Activated CD4-positive, CD25-positive, alpha-beta regulatory T cell treated with anti-CD3 and anti-CD28 coated beads, Interleukin-2, amount 50 U/mL, for 72 hours (primary cell): ENCODE data around the gene HBG2.

Source experiments
- DNase-seq: peaks from one replicate; pipeline ENCODE4 v3.0.0; 2021

The HBG2 gene

GRCh38 chr11:5247472-5248192 lies 6.9 kb downstream of the HBG2 start:
- no peak for DNase-seq

DNA sequence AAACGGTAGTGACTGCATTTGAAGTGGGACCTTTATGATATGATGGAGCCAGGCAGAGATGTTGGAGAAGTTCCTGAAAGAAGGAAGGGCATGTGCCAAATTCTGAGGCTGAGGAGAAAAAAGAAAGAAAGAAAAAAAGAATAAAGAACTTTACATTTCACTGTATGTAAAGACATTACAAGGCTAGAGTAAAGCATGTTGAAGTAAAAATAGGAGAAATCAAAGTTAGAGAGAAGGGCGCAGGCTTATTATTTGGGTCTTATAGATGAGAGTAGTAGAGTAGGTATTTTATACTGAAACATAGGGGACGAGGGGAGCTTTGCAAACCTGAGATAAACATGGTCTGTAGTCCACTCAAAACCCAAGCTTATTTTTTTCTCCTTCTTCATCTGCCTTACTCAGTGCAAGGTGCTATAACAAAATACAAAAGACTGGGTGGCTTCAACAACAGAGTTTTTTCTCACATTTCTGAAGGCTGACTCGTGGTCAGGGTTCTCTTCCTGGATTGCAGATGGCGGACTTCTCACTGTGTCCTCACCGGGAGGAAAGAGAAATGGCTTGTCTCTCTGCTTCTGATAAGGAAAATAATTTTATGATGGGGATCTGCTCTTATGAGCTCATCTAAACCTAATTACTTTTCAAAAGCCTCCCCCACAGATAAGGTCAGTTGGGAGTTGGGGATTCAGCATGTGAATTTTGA lies 7.7 kb downstream of the HBG2 start:
- DNase-seq, result no peak

DNA sequence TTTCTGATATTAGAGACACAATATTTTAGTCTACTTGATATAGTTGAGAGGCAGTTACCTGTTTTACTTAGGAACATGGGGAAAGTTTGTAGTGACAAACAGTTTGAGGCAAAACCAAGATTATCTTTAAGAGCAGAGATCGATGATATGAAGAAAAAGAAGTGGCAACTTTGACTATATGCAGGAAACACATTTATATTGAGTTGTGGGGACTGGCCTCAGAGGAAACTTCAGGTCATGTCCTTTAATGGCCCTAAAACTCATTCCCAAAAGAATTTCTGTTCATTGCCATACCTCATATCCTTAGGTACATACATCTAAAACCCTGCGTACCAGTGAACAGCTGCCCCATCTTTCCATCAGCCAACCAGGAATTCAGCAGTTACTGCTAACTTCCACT lies 9.4 kb downstream of the HBG2 start:
- DNase-seq, result no peak

DNA sequence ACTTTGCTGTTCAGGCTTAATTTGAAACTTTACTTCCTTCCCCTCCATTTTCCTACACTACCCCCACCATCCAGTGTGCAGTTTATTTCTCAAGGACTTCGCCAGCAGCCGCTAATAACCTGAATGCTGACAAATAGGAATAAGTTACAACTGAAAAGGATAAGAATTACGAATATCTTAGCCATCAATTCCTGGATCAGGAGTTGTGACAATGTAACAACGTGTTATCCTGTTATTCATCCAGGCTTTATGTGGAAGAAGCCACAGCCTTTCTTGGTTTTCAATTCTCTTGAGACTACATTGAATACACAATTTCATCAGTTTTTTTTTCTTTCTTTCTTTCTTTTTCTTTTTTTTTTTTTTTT lies 10.8 kb downstream of the HBG2 start:
- no peak for DNase-seq

GRCh38 chr11:5242933-5243815 lies 11.4 kb downstream of the HBG2 start:
- DNase-seq, result no peak

GRCh38 chr11:5242208-5242607 lies 12.4 kb downstream of the HBG2 start:
- no peak for DNase-seq

- no peak for DNase-seq
Measured at GRCh38 chr11:5241458-5241857, 13.1 kb downstream of the HBG2 start.

- DNase-seq, result no peak
Measured at GRCh38 chr11:5240458-5240857, 14.1 kb downstream of the HBG2 start.

DNA sequence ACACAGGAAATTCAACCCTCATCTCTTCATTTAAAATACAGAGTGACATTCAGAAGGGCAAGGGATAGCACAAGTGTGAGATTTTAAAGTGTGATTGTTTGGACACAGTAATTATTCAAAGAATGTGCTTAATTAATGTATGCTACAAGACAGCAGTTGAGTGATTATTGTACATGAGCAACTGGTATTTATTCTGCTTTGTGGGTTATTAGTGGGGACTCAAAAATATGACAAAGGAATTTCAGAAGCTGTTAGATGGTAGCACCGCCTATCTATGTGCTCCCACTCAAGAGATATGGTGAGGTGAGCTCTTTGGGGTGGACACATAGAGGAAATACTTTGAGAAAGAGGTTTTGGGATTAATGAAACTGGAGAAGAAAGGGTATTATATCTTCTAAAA lies 14.5 kb downstream of the HBG2 start:
- no peak for DNase-seq

DNA sequence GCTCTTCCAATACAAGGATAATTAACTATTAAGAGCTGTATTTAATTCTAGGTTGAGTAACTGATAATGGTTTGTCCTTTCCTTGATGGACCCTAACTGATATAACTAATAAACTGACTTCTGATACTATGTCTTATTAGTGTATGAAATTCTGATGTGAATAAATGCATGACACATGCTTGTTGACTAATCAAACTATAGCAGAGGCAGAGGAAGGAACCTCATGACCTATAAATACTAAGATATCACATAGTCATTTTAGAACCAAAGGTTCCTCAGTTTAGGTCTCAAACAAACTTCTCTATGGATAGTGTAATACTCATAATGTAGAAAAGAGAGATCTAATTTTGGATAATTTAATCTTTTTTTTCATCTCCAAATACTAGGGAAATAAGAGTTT lies 15.5 kb downstream of the HBG2 start:
- DNase-seq, result no peak

- no peak for DNase-seq
Measured at GRCh38 chr11:5238486-5238885, 16.1 kb downstream of the HBG2 start.

DNA sequence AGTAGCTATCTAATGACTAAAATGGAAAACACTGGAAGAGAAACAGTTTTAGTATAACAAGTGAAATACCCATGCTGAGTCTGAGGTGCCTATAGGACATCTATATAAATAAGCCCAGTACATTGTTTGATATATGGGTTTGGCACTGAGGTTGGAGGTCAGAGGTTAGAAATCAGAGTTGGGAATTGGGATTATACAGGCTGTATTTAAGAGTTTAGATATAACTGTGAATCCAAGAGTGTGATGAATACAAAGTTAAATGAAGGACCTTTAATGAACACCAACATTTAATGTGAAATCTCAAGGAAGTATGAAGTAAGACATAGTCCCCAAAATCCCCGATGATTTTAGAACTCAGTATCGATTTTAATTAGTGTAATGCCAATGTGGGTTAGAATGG lies 17.2 kb downstream of the HBG2 start:
- DNase-seq, result no peak

- DNase-seq, result no peak
Measured at GRCh38 chr11:5235364-5236095, 19.1 kb downstream of the HBG2 start.

- DNase-seq, result no peak
Measured at GRCh38 chr11:5234381-5234834, 20.2 kb downstream of the HBG2 start, which contains the start of gene HBD. Gene HBD (minus strand): TSS chr11:5234483. CDS start chr11:5234433, 50 bp downstream.

DNA sequence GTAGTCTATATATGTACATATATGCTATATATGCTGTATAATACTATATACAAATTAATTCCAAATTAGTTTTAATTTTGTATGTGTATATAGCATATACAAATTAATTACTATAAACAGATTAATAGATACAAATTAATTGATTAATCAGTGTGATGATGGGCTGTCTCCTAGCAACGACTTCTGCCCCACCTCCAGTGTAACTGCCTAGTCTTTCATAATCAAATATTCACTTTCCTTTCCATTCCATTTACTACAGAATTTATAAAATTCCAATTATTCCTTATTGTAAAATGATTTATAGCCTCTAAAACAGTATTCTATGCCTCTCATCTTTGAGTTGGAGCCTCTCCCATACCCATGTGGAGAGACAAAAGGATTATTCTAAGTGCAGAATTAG lies 21.3 kb downstream of the HBG2 start:
- no peak for DNase-seq

DNA sequence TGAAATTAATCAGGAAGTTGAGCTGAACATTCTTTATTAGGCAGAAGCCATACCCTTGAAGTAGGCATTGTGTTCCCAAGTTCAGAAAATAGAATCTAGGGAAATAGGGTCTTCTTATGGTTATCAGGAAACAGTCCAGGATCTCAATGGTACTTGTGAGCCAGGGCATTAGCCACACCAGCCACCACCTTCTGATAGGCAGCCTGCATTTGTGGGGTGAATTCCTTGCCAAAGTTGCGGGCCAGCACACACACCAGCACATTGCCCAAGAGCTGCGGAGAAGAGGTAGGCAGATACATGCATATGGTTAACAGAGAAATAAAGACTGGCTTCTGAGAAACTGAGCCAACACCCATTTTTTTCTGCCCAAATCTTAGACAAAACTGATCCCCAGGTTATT lies 21.8 kb downstream of the HBG2 start:
- DNase-seq, result no peak

- DNase-seq, result no peak
Measured at GRCh38 chr11:5232176-5232575, 22.4 kb downstream of the HBG2 start.

- DNase-seq, result no peak
Measured at GRCh38 chr11:5231111-5231510, 23.5 kb downstream of the HBG2 start.

DNA sequence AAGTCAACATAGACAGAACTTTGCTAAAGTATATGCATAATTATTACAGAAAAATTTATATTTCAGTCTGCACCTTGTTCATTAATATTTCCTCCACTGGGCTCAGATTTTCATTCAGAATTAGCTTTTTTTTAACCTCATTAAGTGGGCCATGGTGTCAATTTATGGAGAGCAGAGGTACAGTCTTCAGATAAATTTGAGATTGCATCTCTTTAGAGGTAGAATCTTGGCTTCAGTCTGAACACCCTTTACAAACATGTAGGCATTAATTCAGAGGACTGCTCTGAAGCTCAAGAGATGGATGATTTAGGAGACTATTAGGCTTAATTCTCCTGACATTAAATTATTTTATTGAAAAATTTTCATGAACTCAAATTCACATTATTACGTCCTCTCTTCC lies 24.3 kb downstream of the HBG2 start:
- no peak for DNase-seq

- no peak for DNase-seq
Measured at GRCh38 chr11:5229796-5230195, 24.8 kb downstream of the HBG2 start.

- no peak for DNase-seq
Measured at GRCh38 chr11:5229356-5229755, 25.2 kb downstream of the HBG2 start.

GRCh38 chr11:5228124-5228523 lies 26.5 kb downstream of the HBG2 start:
- DNase-seq, result no peak

- no peak for DNase-seq
Measured at GRCh38 chr11:5227681-5228080, 26.9 kb downstream of the HBG2 start.
